ENCODE data around the gene STYK1. TPM values are rescaled to one million over a fixed set of nuclear protein-coding genes. Genes with fewer than 3 reads are reported as not detected.

STYK1 gene
- total and polyA plus RNA-seq, 9 of the 15 experiments (the other 6 are each of a cell fraction or from before 2014, with no cell fraction given): 0.31 to 1.8 (median 0.64) TPM

- TF ChIP-seq MXD1 (CRISPR knock-in tag; IDR thresholded peaks at IDR 0.05; ENCODE audit: borderline replicate concordance, poor library complexity, severe bottlenecking): peak; percentile 64
- no peak for TF ChIP-seq NUFIP1 (IDR thresholded peaks at IDR 0.05; ENCODE audit: partially characterized antibody)
- no peak for TF ChIP-seq CEBPG (CRISPR knock-in tag; IDR thresholded peaks at IDR 0.05)
- no peak for TF ChIP-seq CEBPG (tag; conservative IDR thresholded peaks at IDR 0.05 in 1 of 2, IDR thresholded peaks at IDR 0.05 in 1 of 2)
- peak; percentile 61; the same call in 1 of the 2 replicates for TF ChIP-seq TAF7 (tag; IDR thresholded peaks at IDR 0.05)
- peak; percentile 80 for TF ChIP-seq SUPT5H (IDR thresholded peaks at IDR 0.05)
- no peak; the same call in 1 of the 2 replicates for TF ChIP-seq ETV5 (CRISPR knock-in tag; IDR thresholded peaks at IDR 0.05; ENCODE audit: low read depth)
- no peak for TF ChIP-seq ZNF766 (CRISPR knock-in tag; conservative IDR thresholded peaks at IDR 0.05)
- TF ChIP-seq ZNF140 (CRISPR knock-in tag; IDR thresholded peaks at IDR 0.05): no peak
- no peak for TF ChIP-seq ASH1L (IDR thresholded peaks at IDR 0.05; ENCODE audit: borderline replicate concordance, low read depth, partially characterized antibody)
- TF ChIP-seq SETDB1 (IDR thresholded peaks at IDR 0.05; ENCODE audit: low read length): no peak
- no peak for TF ChIP-seq NFXL1 (CRISPR knock-in tag; IDR thresholded peaks at IDR 0.05)
- TF ChIP-seq ILF3 (IDR thresholded peaks at IDR 0.05; ENCODE audit: borderline replicate concordance): no peak
- TF ChIP-seq ZNF175 (CRISPR knock-in tag; IDR thresholded peaks at IDR 0.05; ENCODE audit: low read depth): no peak
- no peak for TF ChIP-seq TCFL5 (CRISPR knock-in tag; conservative IDR thresholded peaks at IDR 0.05)
- TF ChIP-seq PPARD (CRISPR knock-in tag; IDR thresholded peaks at IDR 0.05): no peak
- TF ChIP-seq RBM14 (IDR thresholded peaks at IDR 0.05; ENCODE audit: borderline replicate concordance, insufficient read depth, low read depth, low read length): no peak
- no peak for TF ChIP-seq FOXP1 (CRISPR knock-in tag; IDR thresholded peaks at IDR 0.05)
- TF ChIP-seq HDAC6 (IDR thresholded peaks at IDR 0.05; ENCODE audit: low read depth, low read length): no peak
- peak; percentile 57 for TF ChIP-seq NEUROD1 (IDR thresholded peaks at IDR 0.05; ENCODE audit: borderline replicate concordance, low read depth, low read length, partially characterized antibody)
- peak; percentile 79; the same call in 1 of the 2 replicates for TF ChIP-seq ELF2 (CRISPR knock-in tag; IDR thresholded peaks at IDR 0.05)
- TF ChIP-seq DPF2 (IDR thresholded peaks at IDR 0.05): no peak
- no peak for TF ChIP-seq ZBTB43 (CRISPR knock-in tag; IDR thresholded peaks at IDR 0.05)
- no peak for TF ChIP-seq RBM25 (IDR thresholded peaks at IDR 0.05; ENCODE audit: low read depth, low read length, severe bottlenecking)
- no peak for TF ChIP-seq HSF4 (CRISPR knock-in tag; IDR thresholded peaks at IDR 0.05; ENCODE audit: borderline replicate concordance)
- TF ChIP-seq ZNF444 (CRISPR knock-in tag; IDR thresholded peaks at IDR 0.05): no peak
- no peak for TF ChIP-seq ZFPM2 (CRISPR knock-in tag; IDR thresholded peaks at IDR 0.05)
- no peak for TF ChIP-seq CBX5 (IDR thresholded peaks at IDR 0.05; ENCODE audit: borderline replicate concordance, low read depth)
- TF ChIP-seq RAD21 (CRISPR knock-in tag; conservative IDR thresholded peaks at IDR 0.05 in 1 of 2, IDR thresholded peaks at IDR 0.05 in 1 of 2): no peak
- TF ChIP-seq ARID1B (IDR thresholded peaks at IDR 0.05): no peak; the same call in 1 of the 2 replicates
These were observed 60.4 kb downstream of the STYK1 start, which contains the start of gene MAGOHB (continued) for GRCh38 chr12:10613349-10614055.

All from K562 (cell line).